HuH-7 (cell line): Measurements from ENCODE around the gene LRRC56.

Source experiments
- DNase-seq: peaks from one replicate; pipeline ENCODE4 v3.0.0; 2011; ENCODE audit warnings: low spot score

Gene LRRC56

DNA sequence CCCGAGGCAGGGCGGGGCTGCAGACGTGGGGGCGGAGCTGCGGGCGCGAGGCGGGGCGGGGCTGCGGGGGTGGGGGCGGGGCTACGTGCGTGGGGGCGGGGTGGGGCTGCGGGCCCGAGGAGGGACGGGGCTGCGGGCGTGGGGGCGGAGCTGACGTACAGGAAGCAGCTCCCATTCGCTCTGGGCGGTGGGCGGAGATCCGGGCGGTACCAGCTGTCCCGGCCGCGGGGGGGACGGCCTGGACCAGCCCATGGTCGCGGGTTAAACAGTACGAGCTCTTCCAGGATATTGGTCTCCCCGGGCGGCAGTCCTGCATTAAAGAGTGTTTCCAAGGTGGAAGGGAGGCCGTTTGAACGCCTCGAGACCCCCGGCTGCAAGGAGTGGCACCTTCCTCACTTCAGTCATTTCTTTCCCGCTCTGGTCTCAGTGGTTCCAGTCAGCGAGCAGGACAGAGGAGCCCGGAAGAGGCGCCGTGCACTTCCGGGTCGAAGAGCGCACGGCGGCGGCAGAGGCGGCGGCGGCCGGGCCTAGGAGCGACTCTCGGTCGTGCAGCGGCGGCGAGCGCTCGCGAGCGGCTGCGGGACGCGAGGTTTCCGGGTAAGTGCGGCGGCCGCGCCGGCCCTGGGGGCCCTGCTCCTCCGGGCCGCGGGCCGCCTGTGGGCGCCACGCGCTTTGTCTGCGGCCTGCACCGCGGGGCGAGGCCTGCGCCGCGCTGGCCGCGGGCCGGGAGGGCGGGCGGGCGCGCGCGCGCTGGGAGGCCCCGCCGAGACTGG lies 38.9 kb downstream of the LRRC56 start, which contains the start of gene PHRF1:
TSS of gene PHRF1 (plus strand) at position 475 of the 773 bp plus-strand sequence. CDS start 5,043 bp downstream, outside the sequence.
- DNase-seq = peak; percentile 96

GRCh38 chr11:576811-577610 lies 39.7 kb downstream of the LRRC56 start:
- no peak for DNase-seq

- no peak for DNase-seq
These were observed 40.2 kb downstream of the LRRC56 start for GRCh38 chr11:577611-577894.

- DNase-seq = no peak
These were observed 41.1 kb downstream of the LRRC56 start for GRCh38 chr11:578276-579035.

GRCh38 chr11:579830-580601 lies 42.7 kb downstream of the LRRC56 start:
- no peak for DNase-seq

GRCh38 chr11:581342-581741 lies 44.0 kb downstream of the LRRC56 start:
- no peak for DNase-seq

- no peak for DNase-seq
These were observed 44.4 kb downstream of the LRRC56 start for GRCh38 chr11:581752-582151.

- no peak for DNase-seq
These were observed 47.0 kb downstream of the LRRC56 start for GRCh38 chr11:584287-584686.

- DNase-seq = no peak
These were observed 49.3 kb downstream of the LRRC56 start for GRCh38 chr11:586376-587316.

- no peak for DNase-seq
These were observed 50.2 kb downstream of the LRRC56 start for GRCh38 chr11:587546-587945.

GRCh38 chr11:587978-588380 lies 50.7 kb downstream of the LRRC56 start:
- peak; percentile 94 for DNase-seq

DNA sequence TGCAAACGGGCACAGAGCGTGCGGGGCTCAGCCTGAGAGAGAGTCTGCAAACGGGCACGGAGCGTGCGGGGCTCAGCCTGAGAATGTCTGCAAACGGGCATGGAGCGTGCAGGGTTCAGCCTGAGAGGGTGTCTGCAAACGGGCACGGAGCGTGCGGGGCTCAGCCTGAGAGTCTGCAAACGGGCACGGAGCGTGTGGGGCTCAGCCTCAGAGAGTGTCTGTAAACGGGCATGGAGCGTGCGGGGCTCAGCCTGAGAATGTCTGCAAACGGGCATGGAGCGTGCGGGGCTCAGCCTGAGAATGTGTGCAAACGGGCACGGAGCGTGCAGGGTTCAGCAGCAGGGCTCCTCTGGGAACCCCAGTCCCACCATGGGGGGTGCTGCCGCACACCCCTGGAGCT lies 52.5 kb downstream of the LRRC56 start:
- DNase-seq = no peak

DNA sequence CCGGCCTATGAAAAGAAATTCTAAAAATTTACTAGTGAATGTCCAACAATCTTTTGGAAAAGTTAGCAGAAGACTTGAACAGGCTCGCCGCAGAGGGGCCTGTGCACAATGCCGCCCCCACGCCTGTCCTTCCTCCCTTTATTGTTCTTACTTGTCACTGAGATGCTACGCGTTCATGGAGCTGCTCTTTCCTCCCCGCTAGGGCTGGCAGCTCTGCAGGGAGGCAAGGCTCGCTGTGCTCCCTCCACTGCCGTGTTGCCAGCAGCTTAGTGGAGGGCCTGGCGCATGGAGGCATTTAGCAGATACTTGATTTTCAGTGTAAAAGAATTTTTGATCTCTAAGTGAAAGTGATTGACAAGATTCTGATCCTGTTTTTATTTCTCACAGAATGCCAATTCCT lies 53.7 kb downstream of the LRRC56 start:
- no peak for DNase-seq

DNA sequence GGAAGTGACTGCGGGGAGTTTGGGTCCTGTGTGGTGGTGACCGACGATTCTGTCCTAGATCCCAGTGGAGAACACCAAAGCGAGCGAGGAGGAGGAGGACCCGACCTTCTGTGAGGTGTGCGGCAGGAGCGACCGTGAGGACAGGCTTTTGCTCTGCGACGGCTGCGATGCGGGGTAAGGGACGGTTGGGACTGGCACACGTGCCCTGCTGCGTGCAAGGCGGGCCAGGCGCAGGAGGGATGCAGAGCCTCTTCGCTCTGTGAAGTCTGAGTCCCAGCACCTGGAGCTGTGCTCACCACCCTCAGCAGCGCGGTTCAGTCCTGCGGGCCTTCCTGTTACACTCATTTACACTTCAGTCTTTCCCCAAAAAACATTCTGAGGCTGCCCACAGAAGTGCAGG lies 55.2 kb downstream of the LRRC56 start:
- no peak for DNase-seq

GRCh38 chr11:592918-593317 lies 55.6 kb downstream of the LRRC56 start:
- no peak for DNase-seq

GRCh38 chr11:593347-593746 lies 56.0 kb downstream of the LRRC56 start:
- DNase-seq = no peak

- no peak for DNase-seq
These were observed 58.1 kb downstream of the LRRC56 start for GRCh38 chr11:595400-595799.

- no peak for DNase-seq
These were observed 59.0 kb downstream of the LRRC56 start for GRCh38 chr11:596374-596773.

- peak; percentile 73 for DNase-seq
These were observed 59.9 kb downstream of the LRRC56 start for GRCh38 chr11:597166-597725.

DNA sequence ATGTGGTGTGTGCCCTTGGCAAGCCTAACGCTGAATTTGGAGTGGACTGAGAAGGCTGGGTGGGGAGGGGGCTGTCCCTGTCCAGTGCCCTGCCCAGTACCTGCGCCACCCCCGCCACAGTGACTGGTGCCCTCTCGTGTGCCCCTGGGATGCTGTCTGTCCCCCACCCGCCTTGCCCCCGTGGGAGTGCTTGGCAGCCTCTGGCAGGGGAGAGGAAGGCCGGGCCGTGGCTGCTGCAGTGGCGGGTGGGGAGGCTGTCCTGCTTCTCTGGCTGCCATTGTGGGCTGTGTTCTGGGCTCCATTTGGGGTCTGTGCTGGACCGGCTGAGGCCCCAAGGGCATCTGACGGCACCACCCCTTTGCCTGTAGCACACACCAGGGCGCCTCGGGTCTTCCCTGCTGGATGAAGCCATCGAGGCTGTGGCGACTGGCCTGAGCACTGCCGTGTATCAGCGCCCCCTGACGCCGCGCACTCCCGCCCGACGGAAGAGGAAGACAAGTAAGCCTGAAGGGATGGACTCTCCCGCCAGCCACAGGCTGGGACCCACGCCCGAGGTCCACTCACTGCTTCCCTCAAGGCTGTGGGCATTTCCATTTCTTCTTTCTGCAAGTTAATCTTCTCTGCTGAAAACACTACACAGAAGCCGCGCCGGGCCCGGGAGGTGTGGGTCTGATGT lies 60.8 kb downstream of the LRRC56 start:
- DNase-seq = no peak
